GM20000 (cell line): ENCODE results near the gene CXCR6.
A peak's percentile ranks its signal among the peaks of the same experiment; 100 is the strongest.

Experiments used
- DNase-seq: peaks from one replicate; pipeline ENCODE4 v3.0.0; 2012; ENCODE audit warnings: low spot score
- TF ChIP-seq, protein P1 (sequence below): IDR thresholded peaks from 2 replicates; pipeline ENCODE4 v1.5.1; 2012; ENCODE audit warnings: mild to moderate bottlenecking, control low read depth; ENCODE audit errors: extremely low read depth, missing control alignments

CXCR6 gene

DNA sequence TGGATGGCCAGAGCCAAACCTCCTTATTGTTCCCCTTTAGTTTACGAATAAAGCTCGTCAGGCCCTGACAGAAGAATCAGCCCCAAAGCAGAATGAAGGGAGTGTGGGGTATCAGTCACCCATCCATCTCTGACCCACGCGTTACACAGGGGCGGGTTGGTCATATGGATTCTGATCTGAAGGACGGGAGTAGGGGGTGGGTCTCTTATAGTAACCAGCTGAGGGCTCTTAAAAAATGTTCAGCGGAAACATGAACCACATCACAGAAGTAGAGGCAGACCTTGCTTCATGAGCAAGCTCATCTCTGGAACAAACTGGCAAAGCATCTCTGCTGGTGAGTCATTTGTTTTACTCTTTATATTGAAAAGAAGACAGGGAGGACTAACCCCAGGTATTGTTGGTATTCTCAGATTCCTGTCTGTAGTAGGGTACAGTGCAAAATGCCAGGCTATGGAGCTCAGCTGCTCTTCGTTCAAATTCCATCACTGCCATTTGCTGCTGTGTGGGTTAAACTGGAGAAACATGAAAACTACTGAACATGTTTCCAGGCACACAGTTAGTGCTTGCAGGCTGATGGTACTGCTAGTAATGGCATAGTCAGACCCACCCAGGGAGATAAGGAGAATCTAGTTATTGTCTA, at the start of gene CXCR6:
CXCR6 (plus strand) TSS at position 258 of the 640 bp plus-strand sequence. CDS start 3,018 bp downstream, outside the sequence.
- TF ChIP-seq, protein P1, sequence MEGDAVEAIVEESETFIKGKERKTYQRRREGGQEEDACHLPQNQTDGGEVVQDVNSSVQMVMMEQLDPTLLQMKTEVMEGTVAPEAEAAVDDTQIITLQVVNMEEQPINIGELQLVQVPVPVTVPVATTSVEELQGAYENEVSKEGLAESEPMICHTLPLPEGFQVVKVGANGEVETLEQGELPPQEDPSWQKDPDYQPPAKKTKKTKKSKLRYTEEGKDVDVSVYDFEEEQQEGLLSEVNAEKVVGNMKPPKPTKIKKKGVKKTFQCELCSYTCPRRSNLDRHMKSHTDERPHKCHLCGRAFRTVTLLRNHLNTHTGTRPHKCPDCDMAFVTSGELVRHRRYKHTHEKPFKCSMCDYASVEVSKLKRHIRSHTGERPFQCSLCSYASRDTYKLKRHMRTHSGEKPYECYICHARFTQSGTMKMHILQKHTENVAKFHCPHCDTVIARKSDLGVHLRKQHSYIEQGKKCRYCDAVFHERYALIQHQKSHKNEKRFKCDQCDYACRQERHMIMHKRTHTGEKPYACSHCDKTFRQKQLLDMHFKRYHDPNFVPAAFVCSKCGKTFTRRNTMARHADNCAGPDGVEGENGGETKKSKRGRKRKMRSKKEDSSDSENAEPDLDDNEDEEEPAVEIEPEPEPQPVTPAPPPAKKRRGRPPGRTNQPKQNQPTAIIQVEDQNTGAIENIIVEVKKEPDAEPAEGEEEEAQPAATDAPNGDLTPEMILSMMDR = no peak
- no peak for DNase-seq

DNA sequence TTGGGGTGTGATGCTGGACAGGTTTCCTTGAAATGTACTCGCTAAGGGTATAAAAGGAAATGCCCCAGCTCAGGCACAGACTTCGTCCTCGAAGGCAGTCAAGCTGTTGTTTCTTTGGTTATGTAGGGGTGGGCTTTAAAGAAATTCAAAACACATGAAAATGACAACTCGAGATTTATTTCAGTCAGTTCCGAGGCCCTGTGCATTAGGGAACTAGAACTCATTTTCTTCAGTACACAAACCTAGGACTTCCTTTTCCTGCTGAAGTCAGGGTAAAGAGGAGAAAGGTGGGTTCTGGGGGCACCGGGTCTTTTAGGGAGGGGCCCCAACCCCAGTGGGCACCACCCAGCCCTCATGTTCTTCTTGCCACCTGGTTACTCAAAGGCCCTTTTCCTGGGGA, 49.2 kb upstream of the CXCR6 start:
- TF ChIP-seq, protein P1 = no peak
- no peak for DNase-seq

DNA sequence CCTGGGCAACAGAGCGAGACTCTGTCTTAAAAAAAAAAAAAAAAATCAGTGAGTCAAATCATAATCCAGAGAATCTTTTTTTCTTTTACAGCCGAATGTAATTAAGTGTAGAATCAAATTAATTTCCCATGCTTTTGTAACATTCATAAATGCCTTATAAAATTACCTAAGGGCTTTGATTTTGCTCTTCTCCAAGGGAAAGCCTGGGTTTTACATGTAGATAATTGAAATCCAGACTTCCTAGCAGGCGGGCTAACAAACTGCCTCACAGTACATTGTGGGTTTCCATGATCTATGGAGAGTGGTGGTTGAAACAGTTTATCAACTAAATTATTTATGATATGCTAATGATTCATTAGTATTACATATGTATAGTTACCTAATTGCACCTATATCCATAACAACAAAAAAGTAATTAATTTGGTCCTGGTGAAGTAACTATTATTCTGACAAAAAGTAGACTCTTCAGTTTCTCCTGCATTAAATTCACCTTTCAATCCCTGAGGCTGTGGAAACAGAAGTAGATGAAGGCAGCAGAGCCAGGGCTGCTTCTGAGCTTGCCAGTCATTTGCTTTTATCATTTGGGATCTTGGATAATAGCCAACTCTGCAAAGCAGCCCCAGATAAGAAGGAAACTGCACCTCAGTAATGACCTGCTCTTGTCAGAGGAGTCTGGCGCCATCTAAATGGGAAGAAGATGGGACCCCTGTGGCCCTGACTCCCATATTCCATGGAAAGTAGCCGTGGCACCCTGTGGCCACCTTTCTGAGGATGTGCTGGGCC, 47.4 kb upstream of the CXCR6 start:
- DNase-seq = no peak

DNA sequence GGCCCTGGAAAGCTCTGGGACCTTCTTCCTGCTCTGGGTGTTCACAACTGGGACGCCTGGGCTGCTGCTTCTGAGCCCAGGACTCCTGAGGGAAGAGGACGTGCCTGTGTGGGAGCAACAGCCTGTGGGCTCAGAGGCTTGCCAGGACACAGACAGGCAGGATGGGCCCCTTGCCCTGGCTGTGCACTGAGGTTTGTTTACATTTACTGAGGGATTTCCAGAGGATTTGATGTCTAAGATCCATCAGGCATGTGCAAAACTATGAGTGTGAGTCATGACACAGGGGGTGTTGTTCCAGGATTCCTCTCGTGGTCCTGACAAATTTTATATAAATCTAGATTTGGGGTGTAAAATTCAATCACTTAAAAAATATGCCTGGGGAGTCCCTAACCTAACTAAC, 46.3 kb upstream of the CXCR6 start:
- DNase-seq = no peak
- TF ChIP-seq, protein P1 = no peak

More for the DNA sequence above, 47.4 kb upstream of the CXCR6 start:
- TF ChIP-seq, protein P1 = no peak

DNA sequence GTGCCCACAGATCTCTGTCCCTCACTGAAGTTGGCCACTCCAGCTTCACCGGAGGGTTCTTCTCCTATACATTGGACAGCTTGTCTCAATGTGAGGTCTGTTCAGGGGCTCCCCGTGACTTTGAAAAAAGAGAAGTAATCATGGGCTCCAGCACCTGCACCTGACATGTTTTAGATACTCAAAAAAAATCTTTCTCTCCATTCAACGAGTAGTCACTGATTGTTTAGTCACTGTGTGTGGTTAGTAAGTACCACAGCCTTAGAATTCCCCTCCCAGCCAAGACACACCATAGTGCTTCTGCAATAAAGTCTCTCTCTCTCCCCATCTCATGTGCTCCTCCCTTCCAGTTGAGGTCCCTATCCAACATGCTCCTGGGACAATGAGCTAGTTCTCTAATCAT, 38.3 kb upstream of the CXCR6 start:
- TF ChIP-seq, protein P1 = no peak
- peak; percentile 64 for DNase-seq

DNA sequence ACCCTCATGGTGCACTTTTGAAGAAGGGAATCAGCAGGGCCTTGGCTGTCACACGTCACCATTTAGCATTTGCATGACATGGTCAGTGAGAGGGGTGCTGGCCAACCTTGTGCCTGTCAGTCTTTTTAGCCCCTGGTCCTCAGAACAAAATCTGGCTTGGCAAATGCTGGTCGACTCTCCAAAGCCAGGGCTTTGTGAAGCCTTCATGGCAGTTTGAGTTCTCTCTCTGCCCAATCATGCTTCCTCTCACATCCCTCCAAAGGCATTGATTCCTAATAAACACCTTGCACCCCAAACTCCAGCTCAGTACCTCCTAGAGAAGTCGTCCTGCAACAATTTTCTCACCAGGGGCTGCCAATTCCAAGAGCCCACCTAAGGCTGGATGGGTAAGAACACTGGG, 37.5 kb upstream of the CXCR6 start:
- TF ChIP-seq, protein P1 = no peak
- no peak for DNase-seq

DNA sequence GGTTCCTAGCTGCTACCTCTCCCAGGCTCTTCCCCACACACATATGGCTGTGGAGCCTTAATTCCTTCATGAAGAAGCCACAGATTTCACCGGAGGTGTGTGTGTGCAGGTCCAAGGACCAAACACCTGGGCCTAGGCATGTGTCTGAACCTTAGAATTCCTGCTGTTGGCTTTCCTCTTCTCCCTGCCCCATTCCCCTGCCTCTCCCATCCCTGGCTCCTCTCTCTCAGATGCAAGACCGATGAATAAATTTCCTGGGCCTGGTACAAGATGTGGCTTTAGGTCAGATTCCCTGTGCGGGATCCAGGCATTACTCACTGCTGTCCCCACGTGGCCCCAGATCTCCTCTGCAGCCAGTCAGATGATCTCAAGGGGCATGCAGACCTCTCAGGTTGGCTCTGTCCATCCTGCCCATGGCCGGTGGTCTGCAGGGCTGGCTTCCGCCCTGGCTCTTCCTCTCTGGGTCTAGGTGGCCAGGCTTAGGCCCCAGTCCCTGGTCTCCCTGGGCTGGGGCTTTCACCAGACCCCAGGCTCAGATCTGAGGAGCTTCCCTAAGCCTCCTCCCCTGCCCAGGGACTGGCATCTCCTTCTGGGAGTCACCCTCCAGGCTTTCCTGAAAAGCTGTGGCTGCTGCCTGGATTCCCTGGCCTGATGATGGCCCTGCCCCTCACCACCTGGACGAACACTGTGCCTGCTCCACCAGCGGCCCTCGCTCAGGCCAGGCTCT, 36.4 kb upstream of the CXCR6 start:
- TF ChIP-seq, protein P1 = peak; percentile 31

More for the DNA sequence above, 36.4 kb upstream of the CXCR6 start:
- no peak for DNase-seq
